Uterus (tissue), 2 donors: ENCODE measurements around the gene GAL3ST1.

Experiments used
- POLR2A ChIP-seq, 2 donors: fragments of 450-650 bp; IDR thresholded peaks; one replicate each; pipeline ENCODE4 v1.6.1; 2016; ENCODE audit warnings: antibody characterized with exemption in 2 of 2, mild to moderate bottlenecking in 1 of 2, moderate library complexity in 1 of 2
- TF ChIP-seq, protein P1 (sequence below), 4 experiments: fragments of 200-600 bp in 2 of 4; fragments of 450-650 bp in 2 of 4; sonication (generic) in 2 of 4; IDR thresholded peaks; one replicate each; pipeline ENCODE4 v1.5.1; 2016 to 2019; ENCODE audit warnings: antibody characterized with exemption in 4 of 4, mild to moderate bottlenecking in 2 of 4, moderate library complexity in 1 of 4

DNA sequence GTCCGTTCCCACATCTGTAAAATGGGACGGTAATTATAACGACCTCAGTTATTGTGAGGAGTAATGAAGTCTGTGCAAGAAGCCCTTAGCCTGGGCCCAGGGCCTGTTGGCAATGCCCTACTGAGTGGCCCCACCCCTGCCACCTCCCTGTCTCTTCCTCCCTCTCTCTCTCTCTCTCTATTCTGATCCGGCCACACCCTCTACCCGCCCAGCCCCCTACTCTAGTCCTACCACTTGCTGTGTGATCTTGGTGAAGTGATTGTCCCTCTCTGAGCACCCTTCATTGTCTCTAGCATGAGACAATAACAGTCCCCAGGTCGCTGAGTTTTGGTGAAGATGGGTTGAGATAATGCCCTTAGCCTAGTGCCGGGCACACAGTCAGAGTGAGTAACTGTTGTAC lies 20.5 kb downstream of the GAL3ST1 start:
- no peak for TF ChIP-seq POLR2A (IDR thresholded peaks at IDR 0.05)
- TF ChIP-seq, protein P1, sequence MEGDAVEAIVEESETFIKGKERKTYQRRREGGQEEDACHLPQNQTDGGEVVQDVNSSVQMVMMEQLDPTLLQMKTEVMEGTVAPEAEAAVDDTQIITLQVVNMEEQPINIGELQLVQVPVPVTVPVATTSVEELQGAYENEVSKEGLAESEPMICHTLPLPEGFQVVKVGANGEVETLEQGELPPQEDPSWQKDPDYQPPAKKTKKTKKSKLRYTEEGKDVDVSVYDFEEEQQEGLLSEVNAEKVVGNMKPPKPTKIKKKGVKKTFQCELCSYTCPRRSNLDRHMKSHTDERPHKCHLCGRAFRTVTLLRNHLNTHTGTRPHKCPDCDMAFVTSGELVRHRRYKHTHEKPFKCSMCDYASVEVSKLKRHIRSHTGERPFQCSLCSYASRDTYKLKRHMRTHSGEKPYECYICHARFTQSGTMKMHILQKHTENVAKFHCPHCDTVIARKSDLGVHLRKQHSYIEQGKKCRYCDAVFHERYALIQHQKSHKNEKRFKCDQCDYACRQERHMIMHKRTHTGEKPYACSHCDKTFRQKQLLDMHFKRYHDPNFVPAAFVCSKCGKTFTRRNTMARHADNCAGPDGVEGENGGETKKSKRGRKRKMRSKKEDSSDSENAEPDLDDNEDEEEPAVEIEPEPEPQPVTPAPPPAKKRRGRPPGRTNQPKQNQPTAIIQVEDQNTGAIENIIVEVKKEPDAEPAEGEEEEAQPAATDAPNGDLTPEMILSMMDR (IDR thresholded peaks at IDR 0.05) = no peak
